ENCODE results near the gene ACTRT2.

DNA sequence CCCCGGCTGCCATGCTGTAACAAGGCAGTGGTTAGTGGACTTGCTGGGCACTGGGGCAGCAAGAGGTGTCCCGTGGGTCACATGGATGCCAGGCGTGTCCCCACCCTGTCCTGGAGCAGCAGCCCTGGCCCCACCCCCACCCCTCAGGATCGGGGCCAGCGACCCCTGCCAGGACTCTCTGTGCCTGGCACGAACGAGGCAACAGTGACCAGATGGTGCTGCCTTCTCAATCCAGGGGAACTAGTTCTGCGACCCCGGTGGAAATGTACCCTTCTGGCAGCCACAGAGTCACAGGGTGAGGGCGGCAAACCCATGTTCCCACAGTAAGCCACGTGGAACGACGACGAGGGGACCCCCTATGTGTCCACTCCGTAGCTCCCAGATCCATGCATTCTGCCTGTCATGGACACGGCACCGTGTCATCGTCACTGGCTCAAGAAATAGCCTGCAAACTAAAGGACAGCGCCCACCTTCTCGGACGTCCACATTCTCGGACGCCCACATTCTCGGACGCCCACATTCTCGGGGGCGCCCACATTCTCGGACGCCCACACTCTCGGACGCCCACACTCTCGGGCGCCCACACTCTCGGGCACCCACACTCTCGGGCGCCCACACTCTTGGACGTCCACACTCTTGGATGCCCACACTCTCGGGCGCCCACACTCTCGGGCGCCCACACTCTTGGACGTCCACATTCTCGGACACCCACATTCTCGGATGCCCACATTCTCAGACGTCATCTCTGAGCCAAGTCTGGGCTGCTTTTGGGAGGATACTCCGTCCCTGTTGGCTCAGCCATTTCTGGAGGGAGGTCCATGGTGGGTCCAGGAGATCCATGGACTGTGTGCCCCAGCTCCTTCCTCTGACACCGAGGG, 19.6 kb upstream of the ACTRT2 start:
- TF ChIP-seq, protein P1, sequence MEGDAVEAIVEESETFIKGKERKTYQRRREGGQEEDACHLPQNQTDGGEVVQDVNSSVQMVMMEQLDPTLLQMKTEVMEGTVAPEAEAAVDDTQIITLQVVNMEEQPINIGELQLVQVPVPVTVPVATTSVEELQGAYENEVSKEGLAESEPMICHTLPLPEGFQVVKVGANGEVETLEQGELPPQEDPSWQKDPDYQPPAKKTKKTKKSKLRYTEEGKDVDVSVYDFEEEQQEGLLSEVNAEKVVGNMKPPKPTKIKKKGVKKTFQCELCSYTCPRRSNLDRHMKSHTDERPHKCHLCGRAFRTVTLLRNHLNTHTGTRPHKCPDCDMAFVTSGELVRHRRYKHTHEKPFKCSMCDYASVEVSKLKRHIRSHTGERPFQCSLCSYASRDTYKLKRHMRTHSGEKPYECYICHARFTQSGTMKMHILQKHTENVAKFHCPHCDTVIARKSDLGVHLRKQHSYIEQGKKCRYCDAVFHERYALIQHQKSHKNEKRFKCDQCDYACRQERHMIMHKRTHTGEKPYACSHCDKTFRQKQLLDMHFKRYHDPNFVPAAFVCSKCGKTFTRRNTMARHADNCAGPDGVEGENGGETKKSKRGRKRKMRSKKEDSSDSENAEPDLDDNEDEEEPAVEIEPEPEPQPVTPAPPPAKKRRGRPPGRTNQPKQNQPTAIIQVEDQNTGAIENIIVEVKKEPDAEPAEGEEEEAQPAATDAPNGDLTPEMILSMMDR (IDR thresholded peaks at IDR 0.05; ENCODE audit: insufficient read depth, low read length, poor library complexity, severe bottlenecking) = no peak
- no peak for TF ChIP-seq EZH2phosphoT487 (conservative IDR thresholded peaks at IDR 0.05; ENCODE audit: low read length)
